Smooth muscle cell (in vitro differentiated cells): ENCODE data around the gene SSTR1. TPM values are rescaled to one million over a fixed set of nuclear protein-coding genes. Genes with fewer than 3 reads are reported as not detected.
A peak's percentile ranks its signal among the peaks of the same experiment; 100 is the strongest.

Experiments
- DNase-seq: peaks from one replicate; lab custom pipeline; 2025; ENCODE audit not compliant: unreplicated experiment; lab: John Stamatoyannopoulos, UW
- H2AFZ ChIP-seq: fragments of 200-600 bp; sonication (generic); 2 replicates; pipeline ENCODE4 v1.6.0; 2016; ENCODE audit warnings: antibody characterized with exemption, low read depth, mild to moderate bottlenecking
- H3F3A ChIP-seq: fragments of 200-600 bp; sonication (generic); 2 replicates; pipeline ENCODE4 v1.6.0; 2017; ENCODE audit warnings: antibody characterized with exemption, low read depth
- H3K27ac ChIP-seq: fragments of 200-600 bp; sonication (generic); 2 replicates; pipeline ENCODE4 v1.5.1; 2016; ENCODE audit warnings: low read depth, mild to moderate bottlenecking
- H3K27me3 ChIP-seq: fragments of 200-600 bp; sonication (generic); 2 replicates; pipeline ENCODE4 v1.6.1; 2016; ENCODE audit warnings: low read depth, mild to moderate bottlenecking
- H3K36me3 ChIP-seq: fragments of 200-600 bp; sonication (generic); 2 replicates; pipeline ENCODE4 v1.5.1; 2016; ENCODE audit warnings: low read depth
- H3K4me1 ChIP-seq: fragments of 200-600 bp; sonication (generic); 2 replicates; pipeline ENCODE4 v1.5.1; 2016; ENCODE audit warnings: low read depth
- H3K4me2 ChIP-seq: fragments of 200-600 bp; sonication (generic); 2 replicates; pipeline ENCODE4 v1.6.0; 2016; ENCODE audit warnings: mild to moderate bottlenecking
- H3K4me3 ChIP-seq: fragments of 200-600 bp; sonication (generic); 2 replicates; pipeline ENCODE4 v1.5.1; 2016; ENCODE audit warnings: mild to moderate bottlenecking
- H3K79me2 ChIP-seq: fragments of 200-600 bp; sonication (generic); 2 replicates; pipeline ENCODE4 v1.6.0; 2016; ENCODE audit warnings: low read depth, mild to moderate bottlenecking
- H3K9ac ChIP-seq: fragments of 200-600 bp; sonication (generic); 2 replicates; pipeline ENCODE4 v1.6.0; 2016; ENCODE audit warnings: low read depth
- H3K9me3 ChIP-seq: fragments of 200-600 bp; sonication (generic); replicated peaks from 2 replicates; pipeline ENCODE4 v1.5.1; 2016; ENCODE audit warnings: low read depth
- H4K20me1 ChIP-seq: fragments of 200-600 bp; sonication (generic); 2 replicates; pipeline ENCODE4 v1.6.0; 2016; ENCODE audit warnings: low read depth
- CTCF ChIP-seq: fragments of 200-600 bp; sonication (generic); IDR thresholded peaks from 2 replicates; pipeline ENCODE4 v1.5.1; 2017; ENCODE audit warnings: borderline replicate concordance, mild to moderate bottlenecking, antibody characterized with exemption; ENCODE audit not compliant: insufficient read depth, poor library complexity, severe bottlenecking
- WGBS: methylation state at CpG from one replicate; pipeline ENCODE4 v1.1.7; 2016; ENCODE audit warnings: low lambda C conversion rate; 5-methylcytosine and 5-hydroxymethylcytosine counted together
- polyA plus RNA-seq: library from polyadenylated mRNA; unstranded; fragments of >200 nt; fragmentation: Nextera tagmentation; extraction: Ambion mirVana; gene quantifications from 2 replicates; pipeline ENCODE4 v1.2.1, GENCODE V29; 2016
- total RNA-seq: library from RNA; depleted of rRNA; stranded (reverse); fragments of >200 nt; gene quantifications from 2 replicates; pipeline ENCODE4 v1.2.3, GENCODE V29; 2014

SSTR1 gene
- total and polyA plus RNA-seq, 2 experiments from 2014 or later, result 11.3 to 12.3 TPM

GRCh38 chr14:38255408-38255672 lies 47.6 kb downstream of the SSTR1 start:
- Histone ChIP-seq H3K4me2 (peak overlapping the region; percentile 86), H2AFZ (peak overlapping the region; percentile 84), H3K27ac (no peak overlapping the region), H3K9me3 (no peaks in the 10 kb centered on the region), H3K9ac (no peak overlapping the region), H4K20me1 (no peaks in the 10 kb centered on the region), H3K4me1 (no peaks in the 10 kb centered on the region), H3K36me3 (no peaks in the 10 kb centered on the region), H3F3A (peaks cover 5% of the 10 kb centered on the region), H3K27me3 (peaks cover 8% of the 10 kb centered on the region), H3K79me2 (no peaks in the 10 kb centered on the region), H3K4me3 (peak overlapping the region; percentile 49)
- TF ChIP-seq CTCF, result no peak
- WGBS, result 7% methylated on average over 29 of the region's 29 CpGs
- no peak for DNase-seq

GRCh38 chr14:38255673-38256532 lies 48.2 kb downstream of the SSTR1 start, which contains the start of gene CLEC14A:
CLEC14A (minus strand) TSS chr14:38256093; CDS start chr14:38256022, 71 bp downstream.
- Histone ChIP-seq H2AFZ (peak within 1 kb of the TSS; percentile 84), H3K27ac (peak within 1 kb of the TSS; percentile 72), H3K4me1 (no peaks in the 10 kb centered on the region), H3K36me3 (no peaks in the 10 kb centered on the region), H3K4me3 (peak within 1 kb of the TSS; percentile 49), H3K79me2 (no peaks in the 10 kb centered on the region), H3K4me2 (peak within 1 kb of the TSS; percentile 86), H3K27me3 (peaks cover 8% of the 10 kb centered on the region), H3K9me3 (no peaks in the 10 kb centered on the region), H3F3A (peaks cover 5% of the 10 kb centered on the region), H3K9ac (peak within 1 kb of the TSS; percentile 32), H4K20me1 (no peaks in the 10 kb centered on the region)
- no peak for DNase-seq
- 18% methylated on average over 65 of the region's 68 CpGs for WGBS
- TF ChIP-seq CTCF, result no peak

GRCh38 chr14:38256533-38256840 lies 48.8 kb downstream of the SSTR1 start:
- Histone ChIP-seq H3K4me2 (peak overlapping the region; percentile 86), H4K20me1 (no peaks in the 10 kb centered on the region), H3K36me3 (no peaks in the 10 kb centered on the region), H3K9me3 (no peaks in the 10 kb centered on the region), H3K4me1 (no peaks in the 10 kb centered on the region), H3K27me3 (peaks cover 8% of the 10 kb centered on the region), H3K4me3 (peak overlapping the region; percentile 49), H3K9ac (no peak overlapping the region), H3K27ac (peak overlapping the region; percentile 72), H2AFZ (peak overlapping the region; percentile 84), H3F3A (peaks cover 5% of the 10 kb centered on the region), H3K79me2 (no peaks in the 10 kb centered on the region)
- 37% methylated on average over 5 of the region's 5 CpGs for WGBS
- TF ChIP-seq CTCF, result peak; percentile 4
- DNase-seq, result no peak

GRCh38 chr14:38257507-38257906 lies 49.8 kb downstream of the SSTR1 start:
- DNase-seq, result no peak
- 68% methylated on average over 2 of the region's 2 CpGs for WGBS

More at GRCh38 chr14:38257507-38257906, 49.8 kb downstream of the SSTR1 start:
- Histone ChIP-seq H3K27me3 (peaks cover 8% of the 10 kb centered on the region), H3K9ac (no peak overlapping the region), H3K27ac (peak overlapping the region; percentile 72), H3K4me2 (peak overlapping the region; percentile 86), H3K9me3 (no peaks in the 10 kb centered on the region), H3K36me3 (no peaks in the 10 kb centered on the region), H3K79me2 (no peaks in the 10 kb centered on the region), H2AFZ (no peak overlapping the region), H4K20me1 (no peaks in the 10 kb centered on the region), H3K4me3 (no peak overlapping the region), H3K4me1 (no peaks in the 10 kb centered on the region), H3F3A (peaks cover 5% of the 10 kb centered on the region)
- no peak for TF ChIP-seq CTCF
